HG03442 (cell line): ENCODE results near the gene SSU72.

Experiments
- ATAC-seq: cut with Tn5 transposase; IDR thresholded peaks from one replicate; pipeline ENCODE4 v1.9.1; 2021; ENCODE audit warnings: mild to moderate bottlenecking, moderate library complexity; ENCODE audit not compliant: unreplicated experiment

The SSU72 gene

DNA sequence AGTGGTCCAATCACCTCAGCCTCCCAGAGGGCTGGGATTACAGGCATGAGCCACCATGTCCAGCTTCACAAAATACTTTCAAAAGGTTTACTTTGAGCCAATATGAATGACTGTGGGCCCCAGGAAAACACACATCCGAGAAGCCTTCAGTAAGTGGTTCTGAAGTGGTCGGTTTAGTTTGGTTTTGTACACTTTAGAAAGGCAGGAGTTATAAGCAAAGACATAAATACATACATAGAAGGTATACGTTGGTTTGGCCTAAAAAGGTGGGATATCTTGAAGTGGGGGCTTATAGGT lies 37.4 kb upstream of the SSU72 start:
- no peak for ATAC-seq

DNA sequence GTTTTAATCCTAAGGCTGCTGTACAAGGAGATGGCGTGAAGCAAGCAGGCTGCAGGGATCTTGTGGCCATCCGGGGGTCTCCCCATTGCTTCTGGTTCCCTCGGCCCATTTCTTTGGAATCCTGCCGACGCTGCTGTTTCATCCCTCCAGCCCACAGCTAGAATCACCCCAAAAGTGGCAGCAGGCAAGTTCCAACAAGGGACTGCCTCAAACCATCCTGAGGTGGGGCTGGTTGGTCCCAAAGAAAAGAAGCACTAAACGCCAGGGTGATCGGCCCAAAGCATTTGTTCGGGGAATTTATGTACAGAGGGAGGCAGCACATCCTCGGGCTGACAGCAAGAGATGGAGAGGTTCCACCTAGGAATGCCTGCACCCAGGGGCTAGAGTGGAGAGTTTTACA lies 36.1 kb upstream of the SSU72 start:
- ATAC-seq, result no peak

DNA sequence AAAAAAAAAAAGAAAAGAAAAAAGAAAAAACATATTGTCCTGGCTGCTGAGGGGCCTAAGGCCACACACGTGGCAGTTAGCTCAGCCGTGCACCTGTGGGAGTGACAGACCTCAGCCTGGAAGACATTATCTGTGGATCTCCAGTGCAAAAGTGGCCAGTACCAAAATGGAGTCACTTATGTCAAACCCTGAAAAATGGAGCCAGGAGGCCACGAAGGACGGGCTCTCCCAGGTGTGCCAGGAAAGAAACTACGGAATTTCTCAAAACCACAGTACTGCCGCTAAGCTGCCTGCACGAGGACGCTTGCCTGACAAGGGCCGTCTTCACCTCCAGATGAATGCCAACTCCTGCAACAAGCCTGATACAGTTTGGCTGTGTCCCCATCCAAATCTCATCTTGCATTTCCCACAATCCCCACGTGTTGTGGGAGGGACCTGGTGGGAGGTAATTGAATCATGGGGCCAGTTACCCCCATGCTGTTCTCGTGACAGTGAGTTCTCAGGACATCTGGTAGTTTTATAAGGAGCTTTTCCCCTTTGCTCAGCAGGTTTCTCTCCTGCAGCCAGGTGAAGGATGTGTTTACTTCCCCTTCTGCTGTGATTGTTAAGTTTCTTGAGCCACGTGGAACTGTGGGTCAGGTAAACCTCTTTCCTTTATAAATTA lies 35.3 kb upstream of the SSU72 start:
- ATAC-seq, result no peak

DNA sequence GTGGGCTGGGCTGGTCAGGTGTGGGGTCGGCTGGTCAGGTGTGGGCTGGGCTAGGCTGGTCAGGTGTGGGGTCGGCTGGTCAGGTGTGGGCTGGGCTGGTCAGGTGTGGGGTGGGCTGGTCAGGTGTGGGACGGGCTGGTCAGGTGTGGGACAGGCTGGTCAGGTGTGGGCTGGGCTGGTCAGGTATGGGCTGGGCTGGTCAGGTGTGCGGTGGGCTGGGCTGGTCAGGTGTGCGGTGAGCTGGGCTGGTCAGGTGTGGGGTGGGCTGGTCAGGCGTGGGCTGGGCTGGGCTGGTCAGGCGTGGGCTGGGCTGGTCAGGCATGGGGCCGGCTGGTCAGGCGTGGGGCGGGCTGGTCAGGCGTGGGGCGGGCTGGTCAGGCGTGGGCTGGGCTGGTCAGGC lies 31.6 kb upstream of the SSU72 start:
- no peak for ATAC-seq

DNA sequence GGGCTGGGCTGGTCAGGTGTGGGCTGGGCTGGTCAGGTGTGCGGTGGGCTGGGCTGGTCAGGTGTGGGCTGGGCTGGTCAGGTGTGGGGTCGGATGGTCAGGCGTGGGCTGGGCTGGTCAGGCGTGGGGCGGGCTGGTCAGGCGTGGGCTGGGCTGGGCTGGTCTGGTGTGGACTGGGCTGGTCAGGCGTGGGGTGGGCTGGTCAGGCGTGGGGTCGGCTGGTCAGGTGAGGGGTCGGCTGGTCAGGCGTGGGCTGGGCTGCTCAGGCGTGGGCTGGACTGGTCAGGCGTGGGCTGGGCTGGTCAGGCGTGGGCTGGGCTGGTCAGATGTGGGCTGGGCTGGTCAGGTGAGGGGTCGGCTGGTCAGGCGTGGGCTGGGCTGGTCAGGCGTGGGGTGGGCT lies 31.1 kb upstream of the SSU72 start:
- no peak for ATAC-seq

DNA sequence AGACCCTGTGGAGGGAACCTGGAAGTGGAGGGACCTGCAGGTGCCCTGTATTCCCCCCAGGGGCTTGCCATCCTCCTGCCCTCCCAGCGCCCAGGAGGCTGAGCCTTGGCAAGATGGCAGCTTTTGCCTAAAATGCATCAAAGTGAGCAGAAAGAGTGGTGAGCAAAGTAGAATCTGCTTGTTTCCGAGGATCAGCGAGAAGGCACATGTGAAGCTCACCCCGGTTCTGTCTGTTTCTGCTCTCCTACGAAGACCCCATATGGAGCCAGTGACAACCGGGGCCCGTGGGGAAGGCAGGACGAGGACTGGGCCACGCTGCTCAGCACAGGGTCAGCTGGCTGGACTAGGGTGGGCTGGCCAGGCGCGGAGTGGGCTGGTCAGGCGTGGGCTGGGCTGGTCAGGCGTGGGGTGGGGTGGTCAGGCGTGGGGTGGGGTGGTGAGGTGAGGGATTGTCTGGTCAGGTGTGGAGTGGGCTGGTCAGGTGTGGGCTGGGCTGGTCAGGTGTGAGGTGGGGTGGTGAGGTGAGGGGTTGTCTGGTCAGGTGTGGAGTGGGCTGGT lies 30.4 kb upstream of the SSU72 start:
- no peak for ATAC-seq

DNA sequence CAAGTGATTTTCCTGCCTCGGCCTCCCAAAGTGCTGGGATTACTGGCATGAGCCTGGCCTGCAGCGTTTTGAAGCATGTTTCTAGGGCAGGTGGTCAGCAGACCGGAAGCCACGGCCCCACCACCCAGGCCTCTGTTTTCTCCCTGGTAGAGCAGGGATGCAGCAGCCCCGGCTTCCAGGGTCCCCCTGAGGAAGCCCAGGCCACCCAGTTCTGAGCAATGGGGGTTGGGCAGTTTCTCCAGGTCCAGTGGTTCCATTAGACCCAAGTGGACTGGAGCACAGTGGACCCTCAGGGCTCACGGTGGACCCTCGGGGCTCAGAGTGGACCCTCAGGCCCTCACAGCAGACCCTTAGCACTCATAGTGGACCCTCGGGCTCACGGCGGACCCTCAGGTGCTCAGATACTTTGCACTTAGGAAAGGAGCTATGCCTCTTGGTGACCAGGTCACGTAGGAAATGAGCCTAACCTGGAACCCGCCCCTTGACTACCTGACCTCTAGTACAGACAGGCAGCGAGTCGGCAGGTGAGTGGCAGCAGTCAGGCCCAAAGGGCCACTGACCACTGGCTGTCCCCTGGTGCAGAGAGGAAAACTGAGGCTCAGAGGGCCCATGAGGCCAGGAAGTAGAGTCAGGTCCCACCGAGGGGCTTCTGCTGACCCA lies 29.8 kb upstream of the SSU72 start:
- ATAC-seq, result no peak

DNA sequence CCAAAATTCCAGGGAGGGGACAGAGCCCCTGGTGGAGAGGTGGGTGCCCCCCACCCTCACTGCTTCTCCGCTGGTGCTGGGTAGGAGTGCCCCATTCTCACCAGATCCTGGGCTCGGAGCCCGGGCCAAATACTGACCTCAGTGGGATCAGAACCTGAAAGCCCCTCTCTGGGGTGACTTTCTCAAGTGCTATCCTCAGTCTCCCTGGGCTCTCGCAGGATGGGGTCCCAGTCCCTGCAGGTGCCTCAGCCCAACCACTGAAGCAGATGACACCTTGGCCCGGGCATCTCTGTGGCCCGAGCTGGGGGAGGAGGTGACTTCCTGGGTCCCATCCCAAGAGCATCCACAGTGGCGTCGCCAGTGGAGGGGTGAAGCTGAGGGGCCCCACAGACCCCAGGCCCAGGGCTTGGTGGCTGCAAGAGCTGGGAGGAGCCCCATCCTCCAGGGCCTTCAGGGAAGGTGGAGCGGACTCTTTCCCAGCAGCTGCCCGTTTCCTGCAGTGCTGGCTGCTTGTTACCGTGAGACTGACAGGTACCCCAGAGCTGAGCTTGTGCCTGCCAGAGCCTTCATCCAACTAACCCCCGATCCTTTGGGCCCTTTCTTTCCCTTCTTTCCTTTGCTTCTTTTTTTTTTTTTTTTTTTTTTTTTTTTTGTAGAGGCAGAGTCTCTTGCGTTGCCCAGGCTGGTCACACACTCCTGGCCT lies 29.2 kb upstream of the SSU72 start:
- ATAC-seq, result no peak

DNA sequence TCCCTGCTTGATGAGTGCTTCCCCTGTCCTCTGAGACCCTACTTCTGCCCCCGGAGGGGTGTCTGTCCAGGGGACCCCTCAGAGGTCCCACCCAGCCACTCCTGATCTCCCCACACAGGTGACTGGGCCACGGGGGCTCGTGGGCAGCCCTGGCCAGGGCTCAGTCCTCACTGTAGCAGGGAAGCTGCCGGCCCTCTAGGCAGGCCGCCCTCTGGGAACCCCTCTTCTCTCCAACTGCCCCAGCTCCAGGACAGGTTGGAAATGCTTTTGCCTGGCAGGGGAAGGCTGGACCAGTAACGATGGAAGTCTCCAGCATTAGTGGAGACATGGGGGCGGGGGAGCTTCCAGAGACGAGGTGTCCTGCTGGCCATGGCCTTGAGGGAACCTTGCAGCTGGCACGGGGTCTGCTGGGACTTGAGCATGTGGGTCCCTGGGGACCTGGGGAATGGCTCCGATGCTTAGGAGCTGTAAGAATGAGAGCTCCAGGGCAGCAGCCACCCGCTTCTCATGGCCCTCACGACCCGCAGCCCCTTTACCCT lies 28.4 kb upstream of the SSU72 start:
- ATAC-seq, result no peak

DNA sequence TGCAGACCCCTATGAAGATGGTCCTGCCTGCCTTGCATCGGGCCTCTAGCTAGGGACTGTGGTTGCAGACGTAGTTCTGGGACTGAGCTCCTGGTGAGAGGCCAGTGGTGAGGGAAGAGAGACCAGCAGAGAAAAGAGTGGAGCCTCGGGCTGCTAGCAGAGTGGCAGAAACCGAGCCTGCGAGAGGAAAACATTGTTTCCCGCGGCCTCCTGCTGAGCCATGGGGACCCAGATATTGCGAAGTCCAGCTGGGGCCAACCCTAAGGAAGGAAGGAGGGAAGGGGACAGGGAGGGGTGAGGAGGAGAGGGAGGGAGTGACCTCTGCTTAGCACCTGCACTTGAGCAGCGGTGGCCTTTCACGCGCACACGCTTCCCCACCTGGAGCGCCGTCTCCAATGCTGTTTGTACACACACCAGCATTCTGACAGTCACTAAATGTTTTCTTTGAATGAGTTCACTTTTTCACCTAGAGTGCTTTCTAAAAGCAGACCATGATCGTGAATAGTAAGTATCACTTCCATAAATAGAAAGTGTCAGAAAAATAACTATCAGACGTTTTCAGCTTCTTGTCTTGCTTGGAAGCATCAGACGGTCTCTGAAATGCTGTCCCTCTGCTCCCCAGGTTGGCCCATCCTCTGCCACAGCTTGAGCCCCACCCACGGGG lies 27.8 kb upstream of the SSU72 start:
- no peak for ATAC-seq

DNA sequence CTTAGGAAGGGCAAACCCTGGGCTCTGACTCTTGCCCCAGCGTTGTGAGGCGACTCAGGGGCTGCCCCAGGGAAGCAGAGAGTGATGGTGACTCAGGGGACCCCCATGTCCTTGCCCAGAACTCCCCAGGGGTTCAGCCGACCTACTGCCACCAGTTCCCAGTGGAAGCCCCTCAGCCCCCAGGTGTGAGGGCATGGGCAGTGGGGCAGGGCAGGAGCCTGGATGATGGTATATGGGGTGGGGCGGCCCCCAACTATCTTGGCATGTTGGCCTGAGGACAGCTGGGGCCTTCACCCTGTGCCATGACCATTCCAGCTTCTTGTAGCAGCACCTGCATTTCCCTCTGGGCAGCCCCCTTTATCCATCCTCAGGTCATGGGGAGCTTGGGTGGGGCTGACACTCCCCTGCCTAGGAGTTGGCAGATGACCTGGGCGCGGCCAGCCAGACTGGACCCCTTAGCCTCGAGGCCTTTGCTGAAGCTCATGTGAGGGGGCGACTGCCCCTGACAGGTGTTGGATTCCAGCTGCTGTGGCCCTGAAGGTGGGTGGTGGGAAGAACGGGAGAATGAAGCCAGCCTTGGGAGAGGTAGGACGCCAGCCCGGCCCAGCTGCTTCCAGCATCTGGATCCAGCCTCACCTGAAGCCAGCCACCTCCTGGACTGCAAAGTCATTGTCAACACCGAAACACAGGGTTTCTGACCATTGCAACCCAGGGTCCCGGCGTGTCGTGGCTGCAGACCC lies 27.1 kb upstream of the SSU72 start:
- ATAC-seq, result no peak

DNA sequence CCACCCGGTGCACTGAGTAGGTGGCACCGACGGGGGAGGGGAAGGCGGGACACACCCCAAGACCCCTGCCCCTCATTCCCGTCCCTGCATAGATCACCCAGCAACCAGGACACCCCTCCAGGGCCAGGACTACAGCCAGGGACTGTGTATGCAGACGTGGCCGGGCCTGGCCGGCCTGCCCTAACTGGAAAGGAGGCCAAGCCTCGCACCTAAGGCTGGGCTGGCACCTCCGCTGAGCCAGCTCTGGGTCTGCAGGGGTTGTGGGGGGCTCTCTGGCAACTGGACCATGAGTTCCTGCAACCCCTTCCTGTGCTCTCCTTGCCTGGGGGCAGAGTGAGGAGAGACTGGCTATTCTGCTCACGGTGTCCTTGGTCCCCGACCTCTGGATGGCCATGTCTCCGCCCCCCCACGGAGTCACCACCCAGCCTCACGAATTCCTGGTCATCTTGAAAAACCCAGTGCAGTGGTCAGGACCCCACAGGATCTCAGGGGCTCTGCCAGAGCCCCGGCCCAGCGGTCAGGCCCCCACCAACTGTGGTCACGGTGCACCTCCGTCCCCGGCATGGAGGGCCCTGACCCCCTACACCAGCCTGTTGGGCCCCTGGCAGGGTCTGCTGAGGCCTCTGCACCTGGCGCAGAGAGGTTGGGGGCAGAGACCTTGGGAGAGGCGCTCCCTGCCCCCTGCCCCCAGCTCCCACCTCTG lies 26.3 kb upstream of the SSU72 start:
- no peak for ATAC-seq

DNA sequence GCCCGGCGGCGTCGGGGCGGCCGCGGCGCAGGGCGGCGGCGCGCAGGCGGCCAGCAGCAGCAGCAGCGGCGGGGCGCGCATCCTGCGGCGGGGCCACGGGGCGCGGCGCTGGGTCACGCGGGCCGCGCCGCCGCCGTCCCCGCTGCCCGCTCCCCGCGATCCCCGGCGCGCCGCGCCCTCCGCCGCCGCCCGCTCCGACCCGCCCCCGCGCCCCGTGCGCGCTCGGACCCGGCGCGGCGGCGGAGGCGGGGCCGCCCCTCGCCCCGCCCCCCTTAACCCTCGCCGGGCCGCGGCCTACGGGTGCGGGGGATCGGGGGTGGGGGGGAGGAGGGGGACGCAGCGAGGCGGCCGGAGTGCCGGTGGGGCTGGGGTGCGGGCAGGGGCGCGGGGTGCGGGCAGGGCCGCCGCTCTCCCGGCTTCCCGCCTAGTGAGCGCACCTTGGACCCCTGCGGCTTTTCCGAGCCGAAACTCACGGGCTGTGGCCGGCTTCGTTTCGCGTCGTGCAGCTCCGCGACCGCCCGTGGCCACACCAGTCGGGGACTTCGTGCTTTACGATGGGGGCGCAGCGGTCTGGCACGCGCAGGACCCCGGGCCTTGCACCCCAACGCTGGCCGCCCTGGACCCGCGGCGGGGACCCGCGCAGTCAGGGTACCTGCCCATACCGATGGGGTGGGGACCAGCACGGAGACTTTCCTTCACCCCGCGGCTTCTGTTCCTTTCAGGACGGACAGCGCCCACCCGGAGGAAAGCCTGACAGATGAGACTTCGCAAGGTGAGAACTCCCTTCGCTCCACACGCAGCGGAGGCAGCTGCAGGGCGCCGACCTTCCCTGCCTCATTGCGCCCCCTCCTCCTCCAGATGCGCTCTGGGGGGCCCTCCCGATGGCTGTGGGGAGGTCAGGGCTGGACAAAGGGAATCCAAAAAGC lies 25.5 kb upstream of the SSU72 start, which contains the start of gene FNDC10:
TSS of gene FNDC10 (minus strand) at position 201 of the 926 bp plus-strand sequence. CDS start at position 81, 120 bp downstream.
- ATAC-seq, result no peak

DNA sequence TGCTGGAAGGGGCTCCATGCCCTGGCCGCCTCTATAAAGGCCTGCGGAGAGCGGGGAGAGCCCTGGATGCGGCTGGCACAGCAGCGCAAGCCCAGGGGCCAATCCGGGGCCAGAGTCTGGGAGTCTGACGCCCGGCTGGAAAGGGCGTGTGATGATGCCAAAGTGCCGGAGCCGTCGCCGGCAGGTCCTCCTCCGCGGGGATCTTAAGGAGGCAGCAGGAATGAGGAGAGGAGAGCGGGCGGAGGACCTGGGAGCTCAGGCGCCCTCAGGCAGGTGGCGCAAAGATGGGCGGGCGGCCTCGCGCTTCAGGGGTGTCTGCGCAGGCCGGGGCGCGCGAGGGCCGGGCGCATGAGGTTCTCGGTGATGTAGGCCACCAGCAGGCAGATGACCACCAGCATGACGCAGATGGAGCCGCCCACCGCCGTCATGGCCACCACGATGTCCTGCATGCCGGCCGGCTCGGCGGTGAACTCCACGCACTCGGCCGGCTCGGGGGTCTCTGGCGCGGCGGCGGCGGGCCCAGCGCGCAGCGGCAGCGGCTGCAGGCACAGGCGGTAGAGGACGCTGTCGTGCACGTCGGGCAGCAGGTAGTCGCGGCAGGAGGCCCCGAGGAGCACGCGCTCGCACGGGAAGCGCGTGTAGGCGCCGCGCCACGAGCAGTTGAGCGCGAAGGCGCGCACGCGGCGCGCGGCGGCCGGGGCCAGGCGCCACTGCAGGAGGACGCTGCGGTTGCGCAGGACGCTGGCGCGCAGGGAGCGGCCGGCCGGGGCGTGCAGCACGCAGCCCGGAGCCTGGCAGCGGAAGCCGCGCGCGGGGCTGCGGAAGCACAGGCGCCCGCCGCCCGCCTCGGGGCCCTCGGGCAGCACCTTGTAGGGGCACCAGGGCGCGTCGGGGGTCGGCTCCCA lies 24.6 kb upstream of the SSU72 start:
- no peak for ATAC-seq

DNA sequence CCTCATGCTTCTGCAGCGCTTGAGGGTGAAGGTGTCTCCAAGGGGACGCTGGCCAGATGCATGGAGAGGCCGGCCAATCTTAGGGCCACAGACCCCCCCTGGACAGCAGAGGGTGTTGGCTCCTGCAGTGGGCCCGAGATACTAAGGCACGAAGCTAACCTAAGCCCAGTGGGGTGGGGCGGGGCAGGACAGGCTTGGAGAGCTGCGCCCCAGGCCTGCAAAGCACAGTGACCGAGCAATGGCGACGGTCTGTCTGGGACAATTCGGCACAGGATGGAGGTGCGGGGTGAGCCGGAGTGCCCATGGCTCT lies 24.0 kb upstream of the SSU72 start:
- no peak for ATAC-seq

DNA sequence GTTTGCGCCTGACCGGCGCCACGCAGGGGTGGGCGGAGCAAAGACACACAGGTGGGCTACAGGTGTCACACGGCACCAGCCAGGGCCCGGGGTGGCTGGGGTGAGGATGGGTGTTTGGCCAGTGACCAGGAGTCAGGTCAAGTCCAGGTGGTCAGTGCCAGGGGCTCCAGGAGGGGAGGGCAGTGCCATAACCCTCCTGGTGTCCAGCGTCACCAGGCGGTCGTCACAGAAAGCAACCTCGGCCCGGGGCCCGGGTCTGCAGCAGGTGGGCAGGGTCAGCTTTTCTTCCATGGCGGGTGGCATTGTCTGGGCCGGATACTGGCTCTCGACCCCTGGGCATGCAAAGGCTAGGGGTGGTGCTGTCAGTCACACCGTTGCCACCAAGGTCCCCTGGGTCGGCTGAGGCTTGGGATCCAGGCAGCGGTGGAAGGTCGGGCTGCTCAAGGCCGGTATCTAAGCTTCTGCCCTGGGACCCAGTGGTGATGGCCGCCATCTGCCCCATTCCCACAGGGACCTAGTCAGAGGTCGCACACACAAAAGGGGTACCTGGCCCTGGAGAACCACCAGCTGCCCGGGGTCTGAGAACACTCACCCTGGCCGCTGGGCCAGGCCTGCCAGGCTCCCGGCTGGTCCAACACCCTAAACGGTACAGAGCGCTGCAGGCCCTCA lies 23.5 kb upstream of the SSU72 start:
- no peak for ATAC-seq

DNA sequence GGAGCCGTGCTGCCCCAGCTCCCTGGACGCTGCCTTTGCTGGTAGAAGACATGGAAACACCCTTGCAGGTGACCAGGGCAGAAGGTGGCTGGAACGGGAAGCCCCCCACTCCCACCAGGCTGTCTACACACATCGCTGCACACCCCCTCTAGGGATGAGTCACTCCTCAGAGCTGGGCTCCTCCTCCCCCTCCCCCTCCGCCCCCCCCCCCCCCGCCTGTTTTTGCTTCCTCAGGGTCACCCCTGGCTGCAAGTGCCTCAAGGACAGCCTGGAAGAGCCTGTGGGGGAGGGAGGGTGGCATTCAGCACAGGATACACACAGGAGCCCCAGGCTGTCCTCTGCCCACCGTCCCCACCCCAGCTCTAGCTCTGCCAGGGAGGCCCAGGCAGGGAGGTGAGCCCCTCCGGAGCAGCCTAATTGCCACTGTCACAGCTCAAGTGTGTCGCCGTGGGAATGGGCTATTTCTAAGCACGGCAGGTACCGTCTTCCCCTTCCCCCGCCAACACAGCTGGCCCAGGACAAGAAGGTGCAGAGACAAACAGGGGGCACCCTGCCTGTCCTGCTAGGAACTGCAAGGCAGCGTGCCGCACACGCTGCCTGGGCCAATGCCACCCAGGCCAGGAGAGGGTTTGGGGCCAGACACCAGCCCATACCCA lies 22.7 kb upstream of the SSU72 start:
- no peak for ATAC-seq
